Heart left ventricle (tissue), 13 donors: ENCODE data around the gene ANP32A.

ENCODE experiments used
- CTCF ChIP-seq, 12 donors: fragments of 200-600 bp; sonication (generic) in 4 of 12; IDR thresholded peaks; one replicate each; pipeline versions ENCODE4 v1.5.0 to v1.8.0; 2018 to 2022; ENCODE audit warnings: antibody characterized with exemption in 12 of 12, mild to moderate bottlenecking in 5 of 12
- POLR2A ChIP-seq, 2 donors: fragments of 450-650 bp; IDR thresholded peaks; one replicate each; pipeline ENCODE4 v1.6.1; 2017; ENCODE audit warnings: antibody characterized with exemption in 2 of 2, mild to moderate bottlenecking in 2 of 2, moderate library complexity in 2 of 2
- donor health status: ischemic (EF 13 %, LVEDD 7.1; RV severe dilation, severe dysfunction).
- donor health status: DM: no; HTN: yes; CAD: no.
- donor health status: DM: no; HTN: no; CAD: no.
- donor health status: ischemic (EF 25% LVEDD 6.9; RV normal size, moderate dysfunction).
- donor health status: ischemic (EF 25% LVEDD 5.7; RV mildly dilated, moderate dysfunction).
- donor health status: ischemic (EF 35%, LVEDD 5.7; RV mildly dilated, moderate dysfunction).
- donor health status: nonischemic (EF 11% LVEDD 7.7; RV severe dilation, severe dysfunction).
- donor health status: DM: yes; HTN: yes; CAD: no.
- donor health status: PGD.
- donor health status: ischemic (EF 29% LVEDD 5.4; RV normal size, mild dysfunction).
- donor health status: nonischemic (EF 23%, LVEDD 6.1; RV moderate dilation, normal function).

- no peak for TF ChIP-seq CTCF (IDR thresholded peaks at IDR 0.05)
- TF ChIP-seq POLR2A (IDR thresholded peaks at IDR 0.05), result no peak
These were observed 39.5 kb downstream of the ANP32A start for GRCh38 chr15:68781217-68781616.
